Smooth muscle cell (in vitro differentiated cells): ENCODE measurements around the gene ZNF654. TPM values are rescaled to one million over a fixed set of nuclear protein-coding genes. Genes with fewer than 3 reads are reported as not detected.

Source experiments
- DNase-seq: peaks from one replicate; lab custom pipeline; 2025; ENCODE audit not compliant: unreplicated experiment; lab: John Stamatoyannopoulos, UW
- H2AFZ ChIP-seq: fragments of 200-600 bp; sonication (generic); 2 replicates; pipeline ENCODE4 v1.6.0; 2016; ENCODE audit warnings: antibody characterized with exemption, low read depth, mild to moderate bottlenecking
- H3F3A ChIP-seq: fragments of 200-600 bp; sonication (generic); 2 replicates; pipeline ENCODE4 v1.6.0; 2017; ENCODE audit warnings: antibody characterized with exemption, low read depth
- H3K27ac ChIP-seq: fragments of 200-600 bp; sonication (generic); 2 replicates; pipeline ENCODE4 v1.5.1; 2016; ENCODE audit warnings: low read depth, mild to moderate bottlenecking
- H3K27me3 ChIP-seq: fragments of 200-600 bp; sonication (generic); 2 replicates; pipeline ENCODE4 v1.6.1; 2016; ENCODE audit warnings: low read depth, mild to moderate bottlenecking
- H3K36me3 ChIP-seq: fragments of 200-600 bp; sonication (generic); 2 replicates; pipeline ENCODE4 v1.5.1; 2016; ENCODE audit warnings: low read depth
- H3K4me1 ChIP-seq: fragments of 200-600 bp; sonication (generic); 2 replicates; pipeline ENCODE4 v1.5.1; 2016; ENCODE audit warnings: low read depth
- H3K4me2 ChIP-seq: fragments of 200-600 bp; sonication (generic); 2 replicates; pipeline ENCODE4 v1.6.0; 2016; ENCODE audit warnings: mild to moderate bottlenecking
- H3K4me3 ChIP-seq: fragments of 200-600 bp; sonication (generic); 2 replicates; pipeline ENCODE4 v1.5.1; 2016; ENCODE audit warnings: mild to moderate bottlenecking
- H3K79me2 ChIP-seq: fragments of 200-600 bp; sonication (generic); 2 replicates; pipeline ENCODE4 v1.6.0; 2016; ENCODE audit warnings: low read depth, mild to moderate bottlenecking
- H3K9ac ChIP-seq: fragments of 200-600 bp; sonication (generic); 2 replicates; pipeline ENCODE4 v1.6.0; 2016; ENCODE audit warnings: low read depth
- H3K9me3 ChIP-seq: fragments of 200-600 bp; sonication (generic); replicated peaks from 2 replicates; pipeline ENCODE4 v1.5.1; 2016; ENCODE audit warnings: low read depth
- H4K20me1 ChIP-seq: fragments of 200-600 bp; sonication (generic); 2 replicates; pipeline ENCODE4 v1.6.0; 2016; ENCODE audit warnings: low read depth
- CTCF ChIP-seq: fragments of 200-600 bp; sonication (generic); IDR thresholded peaks from 2 replicates; pipeline ENCODE4 v1.5.1; 2017; ENCODE audit warnings: borderline replicate concordance, mild to moderate bottlenecking, antibody characterized with exemption; ENCODE audit not compliant: insufficient read depth, poor library complexity, severe bottlenecking
- WGBS: methylation state at CpG from one replicate; pipeline ENCODE4 v1.1.7; 2016; ENCODE audit warnings: low lambda C conversion rate; 5-methylcytosine and 5-hydroxymethylcytosine counted together
- polyA plus RNA-seq: library from polyadenylated mRNA; unstranded; fragments of >200 nt; fragmentation: Nextera tagmentation; extraction: Ambion mirVana; gene quantifications from 2 replicates; pipeline ENCODE4 v1.2.1, GENCODE V29; 2016
- total RNA-seq: library from RNA; depleted of rRNA; stranded (reverse); fragments of >200 nt; gene quantifications from 2 replicates; pipeline ENCODE4 v1.2.3, GENCODE V29; 2014

ZNF654 gene
- total and polyA plus RNA-seq, 2 experiments from 2014 or later = 4.9 to 21.2 TPM

- WGBS = 85% methylated on average over 8 of the region's 8 CpGs
- H3K36me3 ChIP-seq = no peaks in the 10 kb centered on the region
- DNase-seq = no peak
- H3K9ac ChIP-seq = no peak overlapping the region
- H3K79me2 ChIP-seq = no peaks in the 10 kb centered on the region
- no peaks in the 10 kb centered on the region for H3F3A ChIP-seq
- no peaks in the 10 kb centered on the region for H3K27me3 ChIP-seq
- no peaks in the 10 kb centered on the region for H3K9me3 ChIP-seq
- H4K20me1 ChIP-seq = no peaks in the 10 kb centered on the region
- no peak overlapping the region for H3K4me3 ChIP-seq
- H3K27ac ChIP-seq = no peak overlapping the region
- H3K4me1 ChIP-seq = no peaks in the 10 kb centered on the region
- H3K4me2 ChIP-seq = no peak overlapping the region
- H2AFZ ChIP-seq = no peak overlapping the region
- no peak for TF ChIP-seq CTCF
These were observed 24.4 kb upstream of the ZNF654 start for GRCh38 chr3:88034491-88035275.

GRCh38 chr3:88036221-88036620 is 22.8 kb upstream of the ZNF654 start:
- no peak overlapping the region for H3K4me2 ChIP-seq
- H4K20me1 ChIP-seq = no peaks in the 10 kb centered on the region
- H3K9me3 ChIP-seq = no peaks in the 10 kb centered on the region
- DNase-seq = no peak
- no peaks in the 10 kb centered on the region for H3K79me2 ChIP-seq
- H3K9ac ChIP-seq = no peak overlapping the region
- H3K4me1 ChIP-seq = no peaks in the 10 kb centered on the region
- no peaks in the 10 kb centered on the region for H3K36me3 ChIP-seq
- no peaks in the 10 kb centered on the region for H3K27me3 ChIP-seq
- no peak overlapping the region for H3K27ac ChIP-seq
- TF ChIP-seq CTCF = no peak
- H3K4me3 ChIP-seq = no peak overlapping the region
- 91% methylated on average over 5 of the region's 5 CpGs for WGBS
- no peak overlapping the region for H2AFZ ChIP-seq
- H3F3A ChIP-seq = no peaks in the 10 kb centered on the region

- no peak for DNase-seq
- H3K9me3 ChIP-seq = no peaks in the 10 kb centered on the region
- no peaks in the 10 kb centered on the region for H3F3A ChIP-seq
- no peaks in the 10 kb centered on the region for H3K4me1 ChIP-seq
- no peak overlapping the region for H3K4me2 ChIP-seq
- no peak overlapping the region for H3K27ac ChIP-seq
- H3K4me3 ChIP-seq = no peak overlapping the region
- no peak overlapping the region for H3K9ac ChIP-seq
- TF ChIP-seq CTCF = no peak
- H2AFZ ChIP-seq = no peak overlapping the region
- H3K36me3 ChIP-seq = no peaks in the 10 kb centered on the region
- no peaks in the 10 kb centered on the region for H3K27me3 ChIP-seq
- no peaks in the 10 kb centered on the region for H3K79me2 ChIP-seq
- WGBS = 17% methylated on average over 2 of the region's 2 CpGs
- no peaks in the 10 kb centered on the region for H4K20me1 ChIP-seq
These were observed 20.5 kb upstream of the ZNF654 start for GRCh38 chr3:88038566-88038965.

- H3F3A ChIP-seq = no peaks in the 10 kb centered on the region
- 89% methylated on average over 4 of the region's 4 CpGs for WGBS
- no peaks in the 10 kb centered on the region for H3K36me3 ChIP-seq
- no peaks in the 10 kb centered on the region for H3K4me1 ChIP-seq
- no peaks in the 10 kb centered on the region for H4K20me1 ChIP-seq
- H3K79me2 ChIP-seq = no peaks in the 10 kb centered on the region
- H3K27me3 ChIP-seq = no peaks in the 10 kb centered on the region
- H3K4me3 ChIP-seq = no peak overlapping the region
- no peak overlapping the region for H3K4me2 ChIP-seq
- H3K9me3 ChIP-seq = no peaks in the 10 kb centered on the region
- no peak overlapping the region for H3K27ac ChIP-seq
- no peak for TF ChIP-seq CTCF
- DNase-seq = no peak
- no peak overlapping the region for H3K9ac ChIP-seq
- H2AFZ ChIP-seq = no peak overlapping the region
These were observed 18.5 kb upstream of the ZNF654 start for GRCh38 chr3:88040529-88040928.
